Medulla oblongata (tissue), 1 donor: ENCODE measurements around the gene SLC26A4.

Experiments used
- DNase-seq: peaks from one replicate; pipeline ENCODE4 v3.0.0-alpha.2; 2015; ENCODE audit errors: extremely low spot score

Gene SLC26A4

GRCh38 chr7:107746006-107746405, 85.4 kb downstream of the SLC26A4 start:
- no peak for DNase-seq

- DNase-seq = no peak
Measured at GRCh38 chr7:107751113-107751512, 90.5 kb downstream of the SLC26A4 start.

- no peak for DNase-seq
Measured at GRCh38 chr7:107754642-107755041, 94.0 kb downstream of the SLC26A4 start.

- DNase-seq = no peak
Measured at GRCh38 chr7:107758667-107759066, 98.0 kb downstream of the SLC26A4 start.

GRCh38 chr7:107767391-107767790, 106.8 kb downstream of the SLC26A4 start:
- no peak for DNase-seq
